Thyroid gland (tissue), 4 donors: ENCODE measurements around the gene EXOC3L2.

ENCODE experiments used
- CTCF ChIP-seq, 6 experiments: fragments of 200-600 bp in 3 of 6; fragments of 450-650 bp in 3 of 6; sonication (generic) in 3 of 6; IDR thresholded peaks; one replicate each; pipeline ENCODE4 v1.5.1; 2016 to 2019; ENCODE audit warnings: antibody characterized with exemption in 6 of 6, mild to moderate bottlenecking in 2 of 6, inconsistent platforms in 1 of 6, moderate library complexity in 1 of 6
- POLR2A ChIP-seq, 2 donors: fragments of 450-650 bp; IDR thresholded peaks; one replicate each; pipeline ENCODE4 v1.6.1; 2017; ENCODE audit warnings: antibody characterized with exemption in 2 of 2, mild to moderate bottlenecking in 2 of 2, moderate library complexity in 1 of 2

- TF ChIP-seq CTCF (IDR thresholded peaks at IDR 0.05) (no peak), POLR2A (IDR thresholded peaks at IDR 0.05) (no peak)
Observed at GRCh38 chr19:45234089-45234869, 10.9 kb downstream of the EXOC3L2 start.
